ENCODE data around the gene IRGC. TPM values are rescaled to one million over a fixed set of nuclear protein-coding genes. Genes with fewer than 3 reads are reported as not detected.

Gene IRGC
- total RNA-seq, 4 donors from 2014 or later: not detected

DNA sequence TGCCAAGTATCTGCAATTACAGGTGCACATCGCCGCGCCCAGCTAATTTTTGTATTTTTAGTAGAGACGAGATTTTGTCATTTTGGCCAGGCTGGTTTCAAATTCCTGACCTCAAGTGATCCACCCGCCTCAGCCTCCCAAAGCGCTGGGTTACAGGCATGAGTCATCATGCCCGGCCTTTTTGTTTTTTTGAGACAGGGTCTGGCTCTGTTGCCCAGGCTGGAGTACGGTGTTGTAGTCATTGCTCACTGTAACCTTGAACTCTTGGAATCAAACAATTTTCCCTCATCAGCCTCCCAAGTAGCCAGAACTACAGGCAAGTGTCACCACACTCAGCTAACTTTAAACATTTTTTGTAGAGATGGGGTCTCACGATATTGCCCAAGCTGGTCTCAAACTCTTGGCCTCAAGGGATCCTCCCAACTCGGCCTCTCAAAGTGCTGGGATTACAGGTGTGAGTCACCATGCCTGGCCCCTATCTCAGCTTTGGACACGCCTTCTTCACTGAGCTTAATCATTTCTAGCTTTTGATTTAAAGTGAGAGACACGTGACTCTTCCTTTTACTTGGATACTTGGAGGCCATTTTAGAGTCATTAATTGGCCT, 4.0 kb upstream of the IRGC start:
- ATAC-seq (ENCODE audit: low FRiP score) (no peak), DNase-seq (ENCODE audit: low spot score) (no peak)
- TF ChIP-seq CTCF (IDR thresholded peaks at IDR 0.05): no peak

GRCh38 chr19:43713208-43713607, 2.7 kb upstream of the IRGC start:
- no peak for TF ChIP-seq CTCF (IDR thresholded peaks at IDR 0.05)
- DNase-seq (ENCODE audit: low spot score): no peak
- no peak for ATAC-seq (ENCODE audit: low FRiP score)

- DNase-seq (ENCODE audit: low spot score): no peak
- no peak for ATAC-seq (ENCODE audit: low FRiP score)
- no peak for TF ChIP-seq CTCF (IDR thresholded peaks at IDR 0.05)
Measured at GRCh38 chr19:43718627-43719377, 2.9 kb downstream of the IRGC start.

DNA sequence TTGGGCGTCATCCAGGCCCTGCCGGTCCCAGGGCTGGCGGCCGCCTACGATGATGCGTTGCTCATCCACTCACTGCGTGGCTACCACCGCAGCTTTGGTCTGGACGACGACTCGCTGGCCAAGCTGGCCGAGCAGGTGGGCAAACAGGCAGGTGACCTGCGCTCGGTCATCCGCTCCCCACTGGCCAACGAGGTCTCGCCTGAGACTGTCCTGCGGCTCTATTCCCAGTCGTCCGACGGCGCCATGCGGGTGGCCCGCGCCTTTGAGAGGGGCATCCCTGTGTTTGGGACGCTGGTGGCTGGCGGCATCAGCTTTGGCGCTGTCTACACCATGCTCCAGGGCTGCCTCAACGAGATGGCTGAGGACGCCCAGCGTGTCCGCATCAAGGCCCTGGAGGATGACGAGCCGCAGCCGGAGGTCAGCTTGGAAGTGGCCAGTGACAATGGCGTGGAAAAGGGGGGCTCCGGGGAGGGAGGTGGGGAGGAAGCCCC, 3.5 kb downstream of the IRGC start:
- ATAC-seq (ENCODE audit: low FRiP score) (no peak), DNase-seq (ENCODE audit: low spot score) (no peak)
- TF ChIP-seq CTCF (IDR thresholded peaks at IDR 0.05): no peak

- ATAC-seq (ENCODE audit: low FRiP score) (no peak), DNase-seq (ENCODE audit: low spot score) (no peak)
- no peak for TF ChIP-seq CTCF (IDR thresholded peaks at IDR 0.05)
Measured at GRCh38 chr19:43719918-43720317, 4.0 kb downstream of the IRGC start.

- TF ChIP-seq CTCF (IDR thresholded peaks at IDR 0.05): no peak
- DNase-seq (ENCODE audit: low spot score) (no peak), ATAC-seq (ENCODE audit: low FRiP score) (no peak)
Measured at GRCh38 chr19:43720936-43721335, 5.1 kb downstream of the IRGC start.

Data from omental fat pad (tissue), 4 donors.